ENCODE measurements around the gene USP24.

The USP24 gene

DNA sequence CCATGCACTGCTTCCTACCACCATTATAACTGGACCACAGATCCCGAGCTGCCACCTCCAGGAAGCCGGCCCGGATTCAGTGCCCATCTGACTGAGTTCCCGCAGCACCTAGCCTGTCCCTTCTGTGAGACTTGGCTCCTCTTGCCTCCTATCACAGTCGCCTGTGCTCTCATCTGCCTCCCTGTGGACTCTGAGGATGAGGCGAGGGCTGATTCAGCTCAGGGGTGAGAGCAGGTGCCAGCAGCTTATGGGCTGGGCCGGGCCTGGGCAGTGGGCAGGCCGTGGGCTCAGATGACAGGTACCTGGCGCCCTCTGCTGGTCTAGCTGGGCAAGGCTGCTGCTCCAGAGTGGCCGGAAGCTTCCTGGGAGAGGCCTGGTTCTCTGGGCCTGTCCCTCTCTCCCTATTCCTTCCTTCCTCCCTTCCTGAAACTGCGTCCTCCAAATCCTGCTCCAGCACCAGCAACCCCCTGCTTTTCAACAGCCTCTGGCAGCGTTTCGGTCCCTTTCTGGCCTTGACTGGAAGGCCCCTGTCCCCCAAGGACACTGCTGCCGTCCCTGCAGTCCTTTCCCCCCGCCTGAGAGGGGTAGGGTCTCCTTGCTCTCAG, 193.1 kb downstream of the USP24 start:
- peak; percentile 93 for DNase-seq

DNA sequence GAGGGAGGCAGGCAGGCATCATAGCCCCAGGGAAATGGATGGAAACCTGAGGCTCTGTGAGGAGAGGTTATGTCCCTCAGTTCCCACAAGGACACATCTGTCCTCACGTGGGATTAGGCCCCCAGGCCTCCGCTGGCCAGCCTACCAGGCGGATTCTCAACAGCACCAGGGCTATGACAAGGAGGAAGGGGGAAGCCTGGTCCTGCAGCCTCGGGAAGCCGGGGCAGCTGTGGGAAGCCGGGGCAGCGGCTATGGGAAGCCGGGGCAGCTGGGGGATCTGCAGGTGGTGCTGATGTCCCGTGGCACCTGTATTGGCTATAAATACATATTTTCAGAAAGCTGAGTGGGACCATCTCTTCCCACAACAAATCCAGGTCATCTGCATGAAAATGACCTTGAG, 196.8 kb downstream of the USP24 start:
- DNase-seq = peak; percentile 26
